ENCODE results near the gene ACER3. TPM values are rescaled to one million over a fixed set of nuclear protein-coding genes. Genes with fewer than 3 reads are reported as not detected.
A peak's percentile ranks its signal among the peaks of the same experiment; 100 is the strongest.
"Not testable (repeated sequence)": the region's sequence is repeated elsewhere in the genome, so short reads cannot be mapped to it uniquely, and the experiment has no call there.

ACER3 gene
- total RNA-seq, 1 donor from 2014 or later = 14.7 TPM

DNA sequence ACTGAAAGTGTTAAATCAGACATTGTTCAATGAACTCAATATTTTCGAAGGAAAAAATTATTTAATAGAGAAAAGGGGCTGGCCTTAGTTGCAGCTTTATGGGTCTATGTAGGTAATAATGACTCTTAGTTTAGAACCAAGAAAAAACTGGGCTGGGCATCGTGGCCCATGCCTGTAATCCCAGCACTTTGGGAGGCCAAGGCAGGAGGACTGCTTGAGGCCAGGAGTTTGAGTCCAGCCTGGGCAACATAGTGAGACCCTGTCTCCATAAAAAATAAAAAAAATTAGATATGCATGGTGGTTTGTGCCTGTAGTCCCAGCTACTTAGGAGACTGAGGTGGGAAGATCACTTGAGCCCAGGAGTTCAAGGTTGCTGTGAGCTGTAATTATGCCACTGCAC lies 2.1 kb downstream of the ACER3 start:
- DNase-seq (ENCODE audit: low spot score in 2 of 2); FAIRE-seq: not testable (repeated sequence)

DNA sequence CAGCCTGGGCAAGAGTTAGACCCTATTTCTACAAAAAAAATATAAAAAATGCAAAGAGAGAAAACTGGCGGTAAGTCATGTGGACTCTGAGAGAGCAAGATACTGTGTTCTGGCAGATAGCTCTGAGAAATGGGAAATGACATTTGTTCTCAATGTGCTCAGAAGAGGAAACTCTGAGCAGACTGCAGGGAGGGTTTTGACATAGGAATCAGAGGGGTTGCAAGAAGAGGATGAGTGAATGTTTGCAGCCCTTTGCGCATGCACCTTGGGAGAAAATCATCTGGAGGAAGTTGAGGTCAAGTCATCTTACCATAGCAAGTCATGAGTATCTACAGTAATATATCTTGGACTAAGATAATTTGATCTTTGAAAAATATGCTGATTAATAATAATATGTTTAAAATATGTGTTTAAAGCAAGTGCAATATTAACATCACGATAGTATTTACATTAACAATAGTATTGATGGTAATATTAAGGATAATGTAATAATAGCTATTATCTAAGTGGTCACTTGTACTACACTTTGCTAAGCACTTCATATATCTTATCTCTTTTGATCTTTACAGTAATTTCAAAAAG lies 2.6 kb downstream of the ACER3 start:
- DNase-seq (ENCODE audit: low spot score in 2 of 2) (no peak), FAIRE-seq (no peak)

DNA sequence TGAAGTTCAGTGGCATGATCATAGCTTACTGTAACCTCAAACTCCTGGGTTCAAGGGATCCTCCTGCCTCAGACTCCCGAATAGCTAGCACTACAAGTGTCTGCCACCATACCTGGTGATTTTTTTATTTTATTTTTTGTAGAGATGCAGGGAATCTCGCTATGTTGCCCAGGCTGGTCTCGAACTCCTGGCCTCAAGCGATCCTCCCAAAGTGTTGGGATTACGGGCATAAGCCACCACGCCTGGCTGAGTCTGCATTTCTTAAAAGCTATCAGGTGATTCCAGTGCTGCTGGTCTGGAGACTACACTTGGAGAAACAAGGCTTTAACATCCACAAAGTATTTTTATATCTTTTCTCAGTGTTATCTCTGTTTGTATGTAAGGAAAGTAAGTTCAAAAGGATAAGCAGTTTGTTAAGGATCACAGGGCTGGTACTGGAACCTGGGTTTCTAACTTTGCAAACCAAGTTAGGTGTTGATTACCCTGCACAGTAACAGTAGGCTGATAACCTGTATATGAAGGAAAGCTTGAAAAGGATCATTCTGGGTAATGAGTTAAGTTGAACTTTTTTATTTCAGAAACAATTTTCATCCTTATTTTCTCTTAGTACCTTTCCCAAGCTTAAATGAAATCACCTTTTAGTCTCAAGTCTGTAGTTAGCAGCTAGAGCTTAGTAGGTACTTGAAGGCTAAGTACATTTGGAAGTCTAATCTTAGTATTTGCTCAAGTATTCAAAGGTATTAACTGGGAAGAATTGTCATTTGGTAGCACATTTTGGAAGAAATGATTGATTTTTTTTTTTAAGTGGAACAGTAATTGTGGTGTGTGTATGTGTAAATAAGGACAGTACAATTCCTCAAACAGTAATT lies 12.5 kb downstream of the ACER3 start:
- FAIRE-seq (no peak), DNase-seq (ENCODE audit: low spot score in 2 of 2) (no peak)

DNA sequence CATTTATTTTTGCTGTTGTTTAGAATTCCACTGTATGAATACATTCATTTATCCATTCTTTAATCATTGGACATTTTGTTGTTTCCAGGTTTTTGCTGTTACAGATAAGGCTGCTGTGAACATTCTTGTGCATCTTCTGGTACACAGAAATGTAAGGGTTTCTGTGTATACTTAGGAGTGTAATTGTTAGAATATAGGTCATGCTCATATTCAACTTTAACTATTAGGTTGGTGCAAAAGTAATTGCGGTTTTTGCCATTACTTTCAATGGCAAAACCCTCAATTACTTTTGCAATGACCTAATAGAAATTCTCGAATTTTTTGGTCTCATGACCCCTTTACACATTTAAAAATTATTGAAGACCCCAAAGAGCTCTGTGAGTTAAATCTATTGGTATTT lies 17.3 kb downstream of the ACER3 start:
- FAIRE-seq = no peak

DNA sequence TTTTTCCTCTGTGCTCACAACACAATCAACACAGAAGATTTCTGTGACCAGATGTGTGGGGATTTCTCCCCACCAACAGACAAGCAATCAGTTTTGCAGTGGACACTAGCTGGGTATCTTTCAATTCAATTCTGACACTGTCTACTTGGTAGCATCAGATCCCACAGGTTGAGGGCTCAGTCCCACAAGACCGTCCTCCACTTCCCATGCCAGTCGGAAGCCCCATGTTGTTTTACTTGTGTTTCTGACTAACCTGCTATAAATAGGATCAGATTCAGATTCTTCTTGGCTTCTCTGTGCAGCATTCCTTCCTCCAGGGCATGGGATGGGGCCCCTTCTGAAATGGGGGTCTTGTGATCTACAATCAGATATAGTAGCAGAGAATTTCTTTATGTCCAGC lies 19.6 kb downstream of the ACER3 start:
- no peak for FAIRE-seq
- no peak for DNase-seq (ENCODE audit: low spot score in 2 of 2)

More for the DNA sequence above, 17.3 kb downstream of the ACER3 start:
- no peak for DNase-seq (ENCODE audit: low spot score in 2 of 2)

DNA sequence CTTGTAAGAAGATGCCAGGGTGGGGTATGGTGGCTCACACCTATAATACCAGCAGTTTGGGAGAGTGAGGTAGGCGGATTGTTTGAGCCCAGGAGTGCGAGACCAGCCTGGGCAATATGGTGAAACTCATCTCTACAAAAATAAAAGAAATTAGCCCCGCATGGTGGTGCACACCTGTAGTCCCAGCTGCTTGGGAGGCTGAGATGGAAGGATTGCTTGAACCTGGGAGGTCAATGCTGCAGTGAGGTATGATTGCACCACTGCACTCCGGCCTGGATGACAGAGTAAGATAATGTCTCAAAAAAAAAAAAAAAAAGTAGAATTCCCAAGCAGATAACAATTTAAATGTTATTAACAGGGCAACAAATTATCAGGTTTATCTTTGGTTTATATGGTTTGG lies 20.2 kb downstream of the ACER3 start:
- DNase-seq (ENCODE audit: low spot score in 2 of 2) = no peak
- FAIRE-seq = no peak

DNA sequence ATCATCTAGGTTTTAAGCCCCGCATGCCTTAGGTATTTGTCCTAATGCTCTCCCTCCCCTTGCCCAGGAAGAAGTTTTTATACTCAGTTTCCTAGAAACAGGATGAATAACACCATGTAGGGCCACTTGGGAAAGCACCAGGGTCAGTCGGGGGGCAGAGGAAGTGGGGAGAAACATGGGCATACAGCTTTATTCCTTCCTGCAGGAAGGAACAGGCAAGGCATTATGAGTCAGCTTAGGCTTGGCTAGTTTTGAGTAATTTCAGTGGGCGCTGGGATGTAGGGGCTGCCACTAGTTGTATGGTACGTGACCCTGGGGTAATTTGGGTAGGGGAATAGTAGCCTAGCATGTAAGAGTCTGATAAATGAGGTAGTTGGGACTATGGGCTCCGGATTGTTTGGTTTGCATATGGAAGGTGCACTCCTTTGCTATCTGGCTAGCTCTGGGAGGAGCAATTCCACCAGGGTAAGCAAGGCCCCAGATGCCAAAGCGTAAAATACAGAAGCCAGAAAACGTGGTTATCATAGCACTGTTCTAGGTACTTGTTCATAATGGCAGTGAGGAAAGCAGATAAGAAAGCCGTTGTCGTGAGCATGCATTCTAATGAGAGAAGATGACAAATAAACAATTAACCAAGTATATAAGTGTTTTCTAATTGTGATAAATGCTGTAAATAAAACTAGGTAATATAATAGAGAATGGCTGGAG lies 24.8 kb downstream of the ACER3 start:
- no peak for FAIRE-seq
- no peak for DNase-seq (ENCODE audit: low spot score in 2 of 2)

DNA sequence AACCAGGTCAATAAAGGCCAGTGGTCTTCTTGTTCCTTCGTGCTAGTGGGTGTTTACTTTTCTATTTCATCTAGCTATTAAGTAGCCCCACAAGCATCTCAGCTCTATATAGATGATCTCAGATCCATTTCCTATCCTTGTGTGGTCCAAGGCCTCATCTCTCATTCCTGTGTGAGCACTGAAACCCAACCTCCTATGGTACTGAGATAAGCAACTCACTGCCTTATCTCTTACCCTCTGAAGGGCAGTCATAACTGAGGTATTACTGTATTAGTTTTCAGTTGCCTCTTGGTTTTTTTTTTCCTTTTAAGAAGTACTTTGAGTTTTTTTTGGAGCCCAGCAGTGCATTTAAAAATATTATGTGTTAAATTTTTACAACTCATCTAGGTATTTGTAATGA lies 28.3 kb downstream of the ACER3 start:
- DNase-seq (ENCODE audit: low spot score in 2 of 2) = no peak
- FAIRE-seq = no peak

DNA sequence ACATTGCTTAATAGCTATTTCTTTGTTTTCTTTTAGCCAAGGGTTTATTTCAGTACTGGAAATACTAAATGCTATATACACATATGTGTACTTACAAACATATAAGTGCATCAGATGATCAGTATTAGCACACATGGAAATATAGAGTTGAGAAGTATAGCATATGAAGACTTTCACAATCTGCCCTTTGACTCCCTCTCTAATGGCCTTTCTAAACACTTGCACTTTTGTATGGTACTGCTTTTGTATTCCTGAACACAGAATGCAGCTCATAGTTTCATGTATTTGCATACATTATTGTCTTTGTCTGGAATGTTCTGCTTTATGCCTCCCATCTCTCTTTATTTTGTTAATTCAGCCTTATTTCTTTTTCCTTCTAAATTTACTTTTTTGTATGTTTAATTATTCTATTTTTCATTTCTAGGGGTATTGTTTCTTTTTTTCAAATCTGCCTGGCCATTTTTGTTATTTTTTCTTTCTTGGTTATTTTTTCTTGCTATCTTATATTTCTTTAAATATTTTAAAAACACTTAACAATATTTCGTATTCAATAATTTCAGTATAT lies 28.8 kb downstream of the ACER3 start:
- FAIRE-seq (peak; percentile 81), DNase-seq (ENCODE audit: low spot score in 2 of 2) (no peak)

DNA sequence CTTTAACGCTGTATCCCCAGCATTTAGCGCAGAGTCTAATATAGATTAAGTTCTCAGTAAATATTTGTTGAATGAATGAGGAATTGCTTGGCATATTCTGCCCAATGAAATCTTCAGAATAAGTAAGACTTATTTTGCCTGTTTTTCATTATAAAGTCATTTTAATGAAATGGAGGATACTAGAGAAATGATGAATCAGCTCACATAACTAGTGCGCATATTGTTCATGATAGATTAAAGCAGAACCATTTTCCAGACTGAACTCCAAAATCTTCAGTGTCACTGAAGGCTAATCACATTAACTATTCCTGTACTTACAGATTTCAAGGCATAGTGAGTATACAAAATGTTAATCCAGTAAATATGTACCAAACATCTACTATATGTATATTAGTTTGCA lies 29.6 kb downstream of the ACER3 start:
- FAIRE-seq (no peak), DNase-seq (ENCODE audit: low spot score in 2 of 2) (no peak)

DNA sequence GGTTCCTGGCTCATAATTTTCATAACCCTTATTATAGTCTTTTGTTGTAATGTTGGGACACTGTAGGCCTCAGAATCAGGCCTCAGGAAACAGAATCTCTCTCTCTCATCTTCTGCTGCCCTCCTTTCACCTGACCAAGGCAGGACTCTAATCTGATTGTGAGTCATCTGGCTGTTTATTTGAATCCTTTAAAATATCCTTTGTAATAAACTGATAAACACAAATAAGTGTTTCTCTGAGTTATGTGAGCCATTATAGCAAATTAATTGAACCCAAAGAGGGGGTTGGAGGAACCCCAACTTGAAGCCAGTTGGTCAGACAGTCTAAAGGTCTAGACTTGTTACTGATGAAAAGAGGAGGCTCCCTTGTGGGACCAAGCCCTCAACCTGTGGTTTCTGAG lies 30.6 kb downstream of the ACER3 start:
- DNase-seq (ENCODE audit: low spot score in 2 of 2) (no peak), FAIRE-seq (no peak)

DNA sequence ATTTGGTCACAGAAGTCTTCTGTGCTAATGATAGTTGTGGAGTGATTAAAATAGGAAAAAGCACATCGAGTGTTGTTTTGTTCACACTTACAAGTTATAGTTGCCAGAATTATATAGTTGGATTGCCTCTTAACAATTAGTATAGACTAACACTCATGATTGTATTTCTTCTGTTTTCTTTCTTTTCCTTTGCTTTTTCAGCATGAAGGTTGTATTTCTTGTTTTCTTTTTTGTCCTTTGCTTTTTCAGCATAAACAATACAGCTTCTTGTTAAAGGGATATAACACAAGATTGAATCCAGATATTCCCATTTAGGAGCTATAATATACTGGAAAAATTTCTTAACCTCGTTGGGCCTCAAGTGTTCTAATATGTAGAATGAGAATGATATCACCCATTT lies 31.1 kb downstream of the ACER3 start:
- DNase-seq (ENCODE audit: low spot score in 2 of 2) = no peak
- FAIRE-seq = no peak

DNA sequence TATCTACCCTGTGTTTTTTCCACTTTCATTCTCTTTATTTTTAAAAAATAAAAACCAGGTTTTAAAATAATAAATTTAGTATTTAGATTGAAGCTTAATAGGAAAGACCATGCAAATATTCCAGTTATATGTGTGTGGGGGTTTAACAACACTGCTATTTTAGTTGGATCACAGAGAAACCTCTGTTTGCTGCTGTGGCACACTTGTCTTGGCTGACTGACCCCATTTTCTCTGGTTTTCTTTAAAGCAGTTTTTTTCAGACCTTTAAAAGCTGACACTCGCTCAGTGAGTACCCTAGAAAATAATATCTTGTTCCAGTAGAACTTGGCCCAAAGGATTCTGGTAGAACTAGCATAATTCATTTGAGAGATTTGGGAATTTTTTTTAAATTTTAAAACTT lies 31.6 kb downstream of the ACER3 start:
- peak in 1 of 2 donors; percentile 17 for DNase-seq (ENCODE audit: low spot score in 2 of 2)
- no peak for FAIRE-seq

DNA sequence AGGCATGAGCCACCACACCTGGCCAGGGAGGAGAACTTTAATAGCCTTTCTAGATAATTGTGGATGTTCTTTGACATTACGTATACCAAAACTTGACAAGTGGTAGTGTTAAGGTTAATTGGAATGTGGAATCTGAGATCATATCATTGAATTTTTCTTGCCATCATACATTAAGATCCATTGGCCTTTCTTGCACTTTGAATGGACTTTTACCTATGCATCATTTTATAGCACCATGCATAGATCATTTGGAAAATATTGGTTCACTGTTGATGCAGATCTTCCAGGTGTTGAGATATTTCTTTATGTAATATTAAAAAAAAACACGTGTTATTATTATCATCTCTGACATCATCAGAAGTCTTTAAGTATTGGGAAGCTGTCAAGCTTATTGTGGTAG lies 36.5 kb downstream of the ACER3 start:
- no peak for DNase-seq (ENCODE audit: low spot score in 2 of 2)
- no peak for FAIRE-seq

DNA sequence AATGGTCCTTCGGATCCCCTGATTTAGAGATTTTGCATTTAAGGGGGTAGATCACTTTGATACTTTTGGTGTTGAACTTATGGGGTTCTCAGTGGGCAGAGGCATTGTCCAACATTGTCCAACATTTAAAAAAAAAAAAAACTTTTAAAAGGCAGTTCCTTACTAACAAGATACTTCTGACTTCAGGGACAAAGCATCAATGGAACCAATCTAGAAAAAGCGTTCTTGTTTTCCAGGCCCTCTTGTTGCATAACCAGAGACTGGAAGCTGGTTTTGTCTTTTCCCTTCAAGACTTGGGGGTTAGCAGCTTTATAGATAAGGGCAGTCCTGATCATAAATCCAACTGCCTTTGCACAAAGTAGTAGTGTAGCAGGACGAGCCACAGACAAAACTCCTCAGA lies 40.4 kb downstream of the ACER3 start:
- FAIRE-seq (no peak), DNase-seq (ENCODE audit: low spot score in 2 of 2) (no peak)

DNA sequence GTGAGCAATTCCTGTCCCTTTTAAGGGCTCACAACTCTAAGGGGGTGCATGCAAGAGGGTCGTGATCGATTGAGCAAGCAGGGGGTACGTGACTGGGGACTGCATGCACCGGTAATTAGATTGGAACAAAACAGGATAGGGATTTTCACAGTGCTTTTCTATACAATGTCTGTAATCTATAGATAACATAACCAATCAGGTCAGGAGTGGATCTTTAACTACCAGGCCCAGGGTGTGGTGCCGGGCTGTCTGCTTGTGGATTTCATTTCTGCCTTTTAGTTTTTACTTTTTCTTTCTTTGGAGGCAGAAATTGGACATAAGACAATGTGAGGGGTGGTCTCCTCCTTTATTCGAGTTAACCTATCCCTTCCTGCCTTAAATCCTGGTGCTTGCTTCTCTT lies 40.9 kb downstream of the ACER3 start:
- FAIRE-seq; DNase-seq (ENCODE audit: low spot score in 2 of 2): not testable (repeated sequence)

DNA sequence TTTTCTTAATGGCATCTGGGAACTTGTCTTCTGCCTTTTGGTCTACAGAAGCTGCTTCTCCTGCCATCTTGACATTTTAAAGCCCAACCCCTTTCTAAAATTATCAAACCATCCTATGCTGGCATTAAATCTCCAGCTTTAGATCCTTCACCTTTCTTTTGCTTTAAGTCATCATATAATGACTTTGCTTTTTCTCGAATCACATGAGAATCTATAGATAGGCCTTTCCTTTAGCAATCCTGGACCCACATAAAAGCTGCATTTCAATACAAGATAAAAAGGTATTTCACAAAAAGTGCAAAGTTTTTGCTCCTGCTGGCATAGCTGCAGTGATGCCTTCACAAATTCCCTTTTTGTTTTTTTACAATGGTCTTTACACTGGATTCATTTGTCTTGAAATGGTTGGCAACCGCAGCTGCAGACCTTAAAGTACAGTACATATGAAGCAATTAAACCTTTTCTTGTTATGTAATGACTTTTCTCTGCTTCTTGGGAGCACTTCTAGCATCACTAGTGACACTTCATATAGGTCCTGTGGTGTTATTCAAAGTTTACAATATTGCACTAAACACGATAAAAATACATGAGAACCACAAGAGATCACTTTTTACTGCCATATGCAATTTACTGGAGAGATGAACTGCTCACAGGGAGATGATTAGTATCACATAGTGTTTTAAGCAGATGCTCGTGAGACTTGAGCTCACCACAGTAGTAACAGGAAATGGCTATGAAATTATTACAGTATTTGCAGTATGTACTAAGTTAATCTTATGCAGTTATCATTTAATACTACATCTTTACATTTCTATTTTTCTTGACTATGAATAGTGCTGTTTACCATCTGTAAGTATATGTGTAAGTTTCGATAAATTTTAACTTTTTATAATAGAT lies 41.6 kb downstream of the ACER3 start:
- DNase-seq (ENCODE audit: low spot score in 2 of 2) (no peak), FAIRE-seq (no peak)

DNA sequence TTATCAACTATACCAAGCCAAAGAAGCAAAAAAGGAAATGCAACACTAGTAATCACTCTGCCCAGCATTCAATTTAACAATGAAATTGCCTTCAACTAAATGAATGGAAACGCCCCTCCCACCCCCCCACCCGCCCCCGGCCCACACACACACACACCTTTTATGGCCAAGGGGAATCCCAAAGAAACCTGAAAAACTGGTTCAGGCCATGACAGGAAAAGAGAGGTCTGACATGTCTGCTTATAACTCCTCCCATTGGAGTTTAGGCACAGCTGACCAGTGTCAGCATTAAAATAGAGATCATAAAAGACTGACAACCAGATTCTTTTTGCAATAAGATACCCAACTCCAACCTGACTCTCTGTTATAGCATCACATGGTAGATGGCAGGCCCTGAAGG lies 42.6 kb downstream of the ACER3 start:
- FAIRE-seq = no peak

DNA sequence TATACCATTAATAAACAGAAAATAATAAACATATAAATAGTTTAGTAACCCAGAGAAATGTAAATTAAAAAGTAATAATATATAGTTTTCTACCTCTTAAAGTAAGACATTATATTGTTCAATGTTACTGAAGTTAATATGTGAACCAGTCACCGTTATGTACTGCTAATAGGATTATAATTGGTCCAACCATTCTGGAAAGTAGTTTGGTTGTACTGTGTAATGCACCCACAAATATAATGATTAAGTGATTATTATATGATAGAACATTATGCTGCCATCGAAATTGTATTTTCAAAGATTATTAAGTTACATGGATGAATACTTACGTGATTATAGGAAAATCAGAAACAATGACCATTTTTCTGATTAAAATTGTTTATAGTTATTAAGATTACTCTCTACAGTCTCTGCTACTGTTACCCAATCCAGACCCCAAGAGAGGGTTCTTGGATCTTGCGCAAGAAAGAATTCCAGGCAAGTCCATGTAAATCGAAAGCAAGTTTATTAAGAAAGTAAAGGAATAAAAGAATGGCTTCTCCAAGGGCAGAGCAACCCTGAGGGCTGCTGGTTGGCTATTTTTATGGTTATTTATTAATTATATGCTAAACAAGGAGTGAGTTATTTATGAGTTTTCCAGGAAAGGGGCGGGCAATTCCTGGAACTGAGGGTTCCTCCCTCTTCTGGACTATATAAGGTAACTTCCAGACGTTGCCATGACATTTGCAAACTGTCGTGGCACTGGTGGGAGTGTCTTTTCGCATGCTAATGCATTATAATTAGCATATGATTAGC lies 50.1 kb downstream of the ACER3 start:
- DNase-seq (ENCODE audit: low spot score in 2 of 2) = no peak
- FAIRE-seq = no peak

More for the DNA sequence above, 42.6 kb downstream of the ACER3 start:
- DNase-seq (ENCODE audit: low spot score in 2 of 2) = no peak

Measured in frontal cortex (tissue), 4 donors.